Gastrocnemius medialis (tissue), 4 donors: ENCODE results near the gene CCNF. TPM values are rescaled to one million over a fixed set of nuclear protein-coding genes. Genes with fewer than 3 reads are reported as not detected.

ENCODE experiments used
- ATAC-seq, 2 donors: fragments of 150-250 bp; one replicate each; pipeline ENCODE4 v1.9.1; 2016
- DNase-seq, 2 donors: peaks; one replicate each; pipeline ENCODE4 v3.0.0-alpha.2; 2019
- H3K27ac ChIP-seq, 4 donors: fragments of 200-600 bp; sonication (generic); 1 replicate in 1 of 4; 2 replicates in 3 of 4; pipeline ENCODE4 v1.5.1; 2016 to 2018; ENCODE audit warnings: mild to moderate bottlenecking in 2 of 4, moderate library complexity in 1 of 4
- H3K27me3 ChIP-seq, 3 donors: fragments of 200-600 bp; sonication (generic) in 2 of 3; 1 replicate in 1 of 3; 2 replicates in 2 of 3; pipeline versions ENCODE4 v1.5.1 to v1.6.0; 2016 to 2019; ENCODE audit warnings: mild to moderate bottlenecking in 1 of 3, moderate library complexity in 1 of 3
- H3K36me3 ChIP-seq, 2 donors: fragments of 200-600 bp; sonication (generic) in 1 of 2; one replicate each; pipeline ENCODE4 v1.5.1; 2017 to 2018
- H3K4me1 ChIP-seq, 2 donors: fragments of 200-600 bp; sonication (generic) in 1 of 2; one replicate each; pipeline ENCODE4 v1.5.1; 2016 to 2017; ENCODE audit warnings: mild to moderate bottlenecking in 2 of 2
- H3K4me3 ChIP-seq, 4 donors: fragments of 200-600 bp; sonication (generic) in 3 of 4; 1 replicate in 1 of 4; 2 replicates in 3 of 4; pipeline ENCODE4 v1.5.1; 2016 to 2019; ENCODE audit warnings: mild to moderate bottlenecking in 2 of 4
- H3K9me3 ChIP-seq, 3 donors: fragments of 200-600 bp; sonication (generic) in 2 of 3; 1 replicate in 1 of 3; 2 replicates in 2 of 3; pipeline ENCODE4 v1.5.1; 2016 to 2019
- POLR2A ChIP-seq, 2 donors: fragments of 450-650 bp; IDR thresholded peaks; one replicate each; pipeline ENCODE4 v1.6.1; 2017; ENCODE audit warnings: antibody characterized with exemption in 2 of 2, mild to moderate bottlenecking in 2 of 2, moderate library complexity in 2 of 2
- in situ Hi-C, 4 donors: fragments of 200-750 bp; cut with MboI; loops; one replicate each; pipeline versions ENCODE4 v1.15.0 to v1.8.0; 2017; ENCODE audit warnings: low sequenced_read_pairs in 4 of 4
- intact Hi-C: fragments of 100-400 bp; cut with DNase I; formaldehyde crosslinking; loops from one replicate; pipeline ENCODE4 v1.15.1; 2023; ENCODE audit warnings: low total_unique reads
- total RNA-seq, 4 donors: library from RNA; depleted of rRNA; stranded (reverse); fragments of >200 nt; gene quantifications; one replicate each; pipeline versions ENCODE4 v1.1.0 to v1.2.3, GENCODE V29; 2016
- TF ChIP-seq, protein P1 (sequence below), 5 experiments: fragments of 450-650 bp in 3 of 5; fragments of 200-600 bp in 2 of 5; sonication (generic) in 2 of 5; IDR thresholded peaks in 4 of 5; conservative IDR thresholded peaks in 1 of 5; 1 replicate in 4 of 5; 2 replicates in 1 of 5; pipeline ENCODE4 v1.5.1; 2016 to 2019; ENCODE audit warnings: antibody characterized with exemption in 5 of 5, mild to moderate bottlenecking in 3 of 5, moderate library complexity in 3 of 5

Gene CCNF
- total RNA-seq, 4 donors from 2014 or later: 1.8 to 3.6 (median 2.4) TPM

DNA sequence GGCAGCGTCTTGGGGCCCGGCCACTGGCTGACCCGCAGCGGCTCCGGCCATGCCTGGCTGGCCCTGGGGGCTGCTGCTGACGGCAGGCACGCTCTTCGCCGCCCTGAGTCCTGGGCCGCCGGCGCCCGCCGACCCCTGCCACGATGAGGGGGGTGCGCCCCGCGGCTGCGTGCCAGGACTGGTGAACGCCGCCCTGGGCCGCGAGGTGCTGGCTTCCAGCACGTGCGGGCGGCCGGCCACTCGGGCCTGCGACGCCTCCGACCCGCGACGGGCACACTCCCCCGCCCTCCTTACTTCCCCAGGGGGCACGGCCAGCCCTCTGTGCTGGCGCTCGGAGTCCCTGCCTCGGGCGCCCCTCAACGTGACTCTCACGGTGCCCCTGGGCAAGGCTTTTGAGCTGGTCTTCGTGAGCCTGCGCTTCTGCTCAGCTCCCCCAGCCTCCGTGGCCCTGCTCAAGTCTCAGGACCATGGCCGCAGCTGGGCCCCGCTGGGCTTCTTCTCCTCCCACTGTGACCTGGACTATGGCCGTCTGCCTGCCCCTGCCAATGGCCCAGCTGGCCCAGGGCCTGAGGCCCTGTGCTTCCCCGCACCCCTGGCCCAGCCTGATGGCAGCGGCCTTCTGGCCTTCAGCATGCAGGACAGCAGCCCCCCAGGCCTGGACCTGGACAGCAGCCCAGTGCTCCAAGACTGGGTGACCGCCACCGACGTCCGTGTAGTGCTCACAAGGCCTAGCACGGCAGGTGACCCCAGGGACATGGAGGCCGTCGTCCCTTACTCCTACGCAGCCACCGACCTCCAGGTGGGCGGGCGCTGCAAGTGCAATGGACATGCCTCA lies 42.6 kb downstream of the CCNF start:
- in situ Hi-C loops: no loop called here
- DNase-seq (no peak), ATAC-seq (no peak)
- TF ChIP-seq POLR2A (IDR thresholded peaks at IDR 0.05): no peak
- TF ChIP-seq, protein P1, sequence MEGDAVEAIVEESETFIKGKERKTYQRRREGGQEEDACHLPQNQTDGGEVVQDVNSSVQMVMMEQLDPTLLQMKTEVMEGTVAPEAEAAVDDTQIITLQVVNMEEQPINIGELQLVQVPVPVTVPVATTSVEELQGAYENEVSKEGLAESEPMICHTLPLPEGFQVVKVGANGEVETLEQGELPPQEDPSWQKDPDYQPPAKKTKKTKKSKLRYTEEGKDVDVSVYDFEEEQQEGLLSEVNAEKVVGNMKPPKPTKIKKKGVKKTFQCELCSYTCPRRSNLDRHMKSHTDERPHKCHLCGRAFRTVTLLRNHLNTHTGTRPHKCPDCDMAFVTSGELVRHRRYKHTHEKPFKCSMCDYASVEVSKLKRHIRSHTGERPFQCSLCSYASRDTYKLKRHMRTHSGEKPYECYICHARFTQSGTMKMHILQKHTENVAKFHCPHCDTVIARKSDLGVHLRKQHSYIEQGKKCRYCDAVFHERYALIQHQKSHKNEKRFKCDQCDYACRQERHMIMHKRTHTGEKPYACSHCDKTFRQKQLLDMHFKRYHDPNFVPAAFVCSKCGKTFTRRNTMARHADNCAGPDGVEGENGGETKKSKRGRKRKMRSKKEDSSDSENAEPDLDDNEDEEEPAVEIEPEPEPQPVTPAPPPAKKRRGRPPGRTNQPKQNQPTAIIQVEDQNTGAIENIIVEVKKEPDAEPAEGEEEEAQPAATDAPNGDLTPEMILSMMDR (IDR thresholded peaks at IDR 0.05 in 4 of 5, conservative IDR thresholded peaks at IDR 0.05 in 1 of 5): no peak
- H3K4me1 ChIP-seq: peaks cover 28 to 41% of the 10 kb centered on the region in 2 donors
- H3K4me3 ChIP-seq: no peak overlapping the region
- intact Hi-C loops: loop anchor here (2.0 kb wide), 1 partner anchor 15 kb away; no protein-coding TSS in a partner anchor
- no peaks in the 10 kb centered on the region for H3K36me3 ChIP-seq
- H3K27ac ChIP-seq: no peak overlapping the region
- peaks cover 36 to 46% (median 39%) of the 10 kb centered on the region in 3 donors for H3K27me3 ChIP-seq
- no peaks in the 10 kb centered on the region for H3K9me3 ChIP-seq

DNA sequence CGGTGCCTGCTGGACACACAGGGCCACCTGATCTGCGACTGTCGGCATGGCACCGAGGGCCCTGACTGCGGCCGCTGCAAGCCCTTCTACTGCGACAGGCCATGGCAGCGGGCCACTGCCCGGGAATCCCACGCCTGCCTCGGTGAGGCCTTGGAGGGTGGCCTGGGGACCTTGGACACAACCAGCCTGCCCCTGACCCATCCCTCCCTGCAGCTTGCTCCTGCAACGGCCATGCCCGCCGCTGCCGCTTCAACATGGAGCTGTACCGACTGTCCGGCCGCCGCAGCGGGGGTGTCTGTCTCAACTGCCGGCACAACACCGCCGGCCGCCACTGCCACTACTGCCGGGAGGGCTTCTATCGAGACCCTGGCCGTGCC lies 43.2 kb downstream of the CCNF start:
- peaks cover 28 to 41% of the 10 kb centered on the region in 2 donors for H3K4me1 ChIP-seq
- intact Hi-C loops (loop anchor here (2.0 kb wide), 1 partner anchor 14 kb away; no protein-coding TSS in a partner anchor), in situ Hi-C loops (no loop called here)
- no peak for ATAC-seq
- H3K4me3 ChIP-seq: no peak overlapping the region
- H3K9me3 ChIP-seq: no peaks in the 10 kb centered on the region
- H3K27ac ChIP-seq: no peak overlapping the region
- H3K36me3 ChIP-seq: no peaks in the 10 kb centered on the region
- no peak for TF ChIP-seq POLR2A (IDR thresholded peaks at IDR 0.05)
- TF ChIP-seq, protein P1 (IDR thresholded peaks at IDR 0.05 in 4 of 5, conservative IDR thresholded peaks at IDR 0.05 in 1 of 5): no peak
- no peak for DNase-seq
- H3K27me3 ChIP-seq: peaks cover 36 to 46% (median 39%) of the 10 kb centered on the region in 3 donors

DNA sequence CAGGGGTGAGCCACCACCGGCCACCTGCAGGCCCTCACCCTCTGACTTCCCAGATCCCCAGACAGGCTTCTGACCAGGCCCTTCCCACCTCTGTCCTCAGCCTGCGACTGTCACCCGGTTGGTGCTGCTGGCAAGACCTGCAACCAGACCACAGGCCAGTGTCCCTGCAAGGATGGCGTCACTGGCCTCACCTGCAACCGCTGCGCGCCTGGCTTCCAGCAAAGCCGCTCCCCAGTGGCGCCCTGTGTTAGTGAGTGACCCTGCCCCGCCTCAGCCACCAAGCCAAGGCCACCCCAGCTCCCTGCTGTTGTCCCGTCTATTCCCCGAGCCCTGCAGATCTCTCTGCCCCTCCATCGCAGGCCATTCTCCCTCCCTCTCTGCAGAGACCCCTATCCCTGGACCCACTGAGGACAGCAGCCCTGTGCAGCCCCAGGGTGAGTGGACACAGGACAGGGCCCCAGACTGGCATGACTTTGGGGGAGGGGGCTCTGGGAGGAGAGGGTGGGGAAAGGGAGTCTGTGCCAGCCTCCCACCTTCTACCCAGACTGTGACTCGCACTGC lies 43.7 kb downstream of the CCNF start:
- Histone ChIP-seq H3K36me3 (no peaks in the 10 kb centered on the region), H3K27me3 (peaks cover 36 to 46% (median 39%) of the 10 kb centered on the region in 3 donors), H3K4me1 (peaks cover 26 to 41% of the 10 kb centered on the region in 2 donors), H3K9me3 (no peaks in the 10 kb centered on the region), H3K27ac (no peak overlapping the region), H3K4me3 (no peak overlapping the region)
- TF ChIP-seq, protein P1 (IDR thresholded peaks at IDR 0.05 in 4 of 5, conservative IDR thresholded peaks at IDR 0.05 in 1 of 5): no peak
- no peak for TF ChIP-seq POLR2A (IDR thresholded peaks at IDR 0.05)
- in situ Hi-C loops: no loop called here
- ATAC-seq (no peak), DNase-seq (no peak)
- intact Hi-C loops: loop anchor here (2.0 kb wide), 1 partner anchor 14 kb away; no protein-coding TSS in a partner anchor

DNA sequence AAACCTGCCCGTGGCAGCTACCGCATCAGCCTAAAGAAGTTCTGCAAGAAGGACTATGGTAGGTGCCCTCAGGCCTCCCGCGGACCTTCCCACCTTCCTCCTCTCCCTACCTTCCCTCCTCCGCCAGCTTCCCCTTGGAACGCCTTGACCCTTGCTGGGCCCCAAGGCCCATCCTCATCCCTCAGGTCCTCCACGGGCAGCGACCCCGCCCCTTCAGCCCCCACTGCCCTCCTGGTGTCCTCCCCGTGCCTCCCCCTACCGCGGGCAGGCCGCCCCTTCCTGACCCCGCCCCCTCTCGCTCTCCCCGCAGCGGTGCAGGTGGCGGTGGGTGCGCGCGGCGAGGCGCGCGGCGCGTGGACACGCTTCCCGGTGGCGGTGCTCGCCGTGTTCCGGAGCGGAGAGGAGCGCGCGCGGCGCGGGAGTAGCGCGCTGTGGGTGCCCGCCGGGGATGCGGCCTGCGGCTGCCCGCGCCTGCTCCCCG lies 44.2 kb downstream of the CCNF start:
- no peak overlapping the region for H3K27ac ChIP-seq
- DNase-seq (no peak), ATAC-seq (no peak)
- intact Hi-C loops: loop anchor here (2.0 kb wide), 1 partner anchor 13 kb away; no protein-coding TSS in a partner anchor
- no peaks in the 10 kb centered on the region for H3K36me3 ChIP-seq
- in situ Hi-C loops: no loop called here
- TF ChIP-seq POLR2A (IDR thresholded peaks at IDR 0.05): no peak
- TF ChIP-seq, protein P1 (IDR thresholded peaks at IDR 0.05 in 4 of 5, conservative IDR thresholded peaks at IDR 0.05 in 1 of 5): no peak
- peaks cover 21 to 37% of the 10 kb centered on the region in 2 donors for H3K4me1 ChIP-seq
- peak overlapping the region in 1 of 4 donors; percentile 27 for H3K4me3 ChIP-seq
- H3K9me3 ChIP-seq: no peaks in the 10 kb centered on the region
- peaks cover 36 to 43% (median 39%) of the 10 kb centered on the region in 3 donors for H3K27me3 ChIP-seq
